HG03442 (cell line): ENCODE measurements around the gene CDC27.
"Not testable (repeated sequence)": the region's sequence is repeated elsewhere in the genome, so short reads cannot be mapped to it uniquely, and the experiment has no call there.

Experiments
- ATAC-seq: cut with Tn5 transposase; IDR thresholded peaks from one replicate; pipeline ENCODE4 v1.9.1; 2021; ENCODE audit warnings: mild to moderate bottlenecking, moderate library complexity; ENCODE audit not compliant: unreplicated experiment

CDC27 gene

DNA sequence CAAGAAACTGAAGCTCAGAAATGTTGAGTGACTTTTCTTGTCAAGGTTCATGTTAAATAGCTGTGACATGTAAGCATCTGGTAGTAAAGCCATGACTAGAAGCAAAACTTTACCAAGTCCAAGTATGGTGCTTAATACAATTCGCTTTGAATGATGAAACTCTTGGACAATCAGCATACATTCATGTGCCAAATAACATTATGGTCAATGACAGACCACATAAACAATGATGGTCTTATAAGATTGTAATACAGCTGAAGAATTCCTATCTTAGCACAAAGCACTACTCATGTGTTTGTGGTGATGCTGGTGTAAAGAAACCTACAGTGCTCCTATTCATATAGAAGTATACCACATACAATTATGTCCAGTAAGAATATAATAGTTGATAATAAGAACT, 112.9 kb downstream of the CDC27 start:
- ATAC-seq = no peak

DNA sequence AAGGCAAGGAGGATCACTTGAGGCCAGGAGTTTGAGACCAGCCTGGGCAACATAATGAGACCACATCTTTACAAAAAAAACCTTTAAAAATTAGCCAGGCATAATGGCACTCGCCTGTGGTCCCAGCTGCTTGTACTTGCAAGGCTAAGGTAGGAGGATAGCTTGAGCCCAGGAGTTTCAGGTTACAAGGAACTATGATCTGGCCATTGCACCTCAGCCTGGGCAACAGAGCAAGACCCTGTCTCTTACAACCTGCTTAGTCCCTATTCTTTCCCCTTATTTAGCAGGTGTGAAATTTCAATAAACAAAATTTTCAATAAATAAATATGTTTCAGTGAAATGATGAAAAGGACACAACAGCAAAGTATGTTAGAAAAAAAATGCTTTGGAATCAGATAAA, 114.7 kb downstream of the CDC27 start:
- not testable (repeated sequence) for ATAC-seq

DNA sequence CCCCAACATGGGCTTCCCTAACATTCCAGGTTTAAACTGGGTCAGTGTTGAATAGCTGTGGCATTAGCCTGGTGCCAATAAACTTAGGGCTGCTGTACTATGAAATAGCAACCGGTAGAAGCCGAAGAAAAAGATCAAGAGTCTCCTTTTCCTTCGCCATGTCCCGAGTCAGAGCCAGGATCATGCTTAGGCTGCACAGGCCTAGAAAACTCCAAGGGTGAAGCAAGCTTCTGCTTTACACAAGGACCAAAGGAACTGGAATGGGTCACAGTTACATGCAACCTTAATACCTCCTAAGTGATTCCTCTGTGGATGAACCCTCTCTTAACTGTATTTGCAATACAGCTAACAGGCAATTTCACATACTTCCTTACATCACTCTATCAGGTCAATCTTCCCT, 115.5 kb downstream of the CDC27 start:
- not testable (repeated sequence) for ATAC-seq

DNA sequence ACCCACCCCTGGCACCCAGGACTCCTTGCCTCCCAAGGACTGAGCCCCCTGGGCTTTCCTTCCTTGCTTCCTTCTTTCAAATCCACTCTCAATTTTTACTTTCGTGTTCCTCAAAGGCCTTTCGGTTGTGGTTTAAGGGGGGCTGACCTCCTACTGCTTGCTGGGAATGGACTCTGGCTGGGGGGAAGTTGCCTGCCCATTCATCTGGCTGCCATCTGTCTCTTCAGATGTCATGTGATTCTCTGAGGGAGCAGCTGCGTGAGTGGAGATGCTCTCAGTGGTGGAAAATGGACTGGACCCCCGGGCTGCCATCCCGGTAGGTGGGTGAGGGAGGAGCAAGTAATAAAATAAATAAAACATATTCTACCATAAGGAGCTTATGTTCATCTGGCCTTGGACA, 116.2 kb downstream of the CDC27 start:
- no peak for ATAC-seq

DNA sequence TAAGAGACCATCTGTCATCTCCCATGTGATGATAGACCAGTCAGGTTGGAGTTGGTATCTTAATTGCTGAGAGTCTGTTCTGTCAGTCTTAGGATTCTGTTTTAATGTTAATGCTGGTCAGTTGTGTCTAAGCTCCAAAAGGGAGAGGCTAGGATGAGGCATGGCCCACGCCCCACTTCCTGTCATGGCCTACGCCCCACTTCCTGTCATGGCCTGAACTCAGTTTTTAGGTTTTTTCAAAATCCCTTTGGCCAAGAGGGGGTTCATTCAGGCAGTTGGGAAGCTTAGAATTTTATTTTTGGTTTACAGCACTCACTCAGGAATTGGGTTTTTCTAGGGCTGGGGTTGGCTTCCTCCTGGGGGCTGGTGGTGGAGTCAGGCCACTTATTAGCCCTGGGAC, 117.9 kb downstream of the CDC27 start:
- not testable (repeated sequence) for ATAC-seq

DNA sequence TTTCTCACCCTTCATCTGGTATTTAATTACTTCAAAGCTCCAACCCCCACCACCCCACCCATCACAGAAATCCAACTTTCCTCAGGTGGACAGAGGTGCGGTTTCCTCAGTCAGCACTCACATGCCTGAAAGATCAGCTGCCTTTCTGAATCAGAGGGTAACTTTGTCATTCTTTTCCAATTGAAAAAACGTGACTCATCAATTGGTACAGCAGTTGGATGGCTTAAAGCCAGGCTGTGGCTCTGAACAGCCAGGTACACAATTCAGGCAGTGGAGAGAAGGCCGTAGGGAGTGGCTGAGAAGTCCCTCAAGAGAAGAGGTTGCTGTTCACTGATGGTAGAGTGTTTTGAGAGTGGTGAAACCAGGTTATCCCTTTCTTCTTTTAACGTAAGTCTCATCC, 118.8 kb downstream of the CDC27 start:
- ATAC-seq = not testable (repeated sequence)
